ENCODE measurements around the gene USP3.
"Not testable (repeated sequence)": the region's sequence is repeated elsewhere in the genome, so short reads cannot be mapped to it uniquely, and the experiment has no call there.

GRCh38 chr15:63617627-63618026 is 113.2 kb downstream of the USP3 start:
- not testable (repeated sequence) for TF ChIP-seq EZH2phosphoT487 (IDR thresholded peaks at IDR 0.05; ENCODE audit: low read length); CTCF (IDR thresholded peaks at IDR 0.05; ENCODE audit: low read length); EZH2 (optimal IDR thresholded peaks at IDR 0.05; ENCODE audit: low read depth, low read length)

Data from MM.1S (cell line).